CD14-positive monocyte (primary cell): ENCODE measurements around the gene RABGAP1. TPM values are rescaled to one million over a fixed set of nuclear protein-coding genes. Genes with fewer than 3 reads are reported as not detected.

Source experiments
- DNase-seq, 3 donors: peaks; one replicate each; pipeline ENCODE4 v3.0.0-alpha.2; 2011 to 2022
- H2AFZ ChIP-seq: 2 replicates; pipeline ENCODE4 v1.6.0; 2012; ENCODE audit warnings: mild to moderate bottlenecking, low read depth, low read length, inconsistent platforms; ENCODE audit not compliant: insufficient read depth, poor library complexity, severe bottlenecking
- H3K27ac ChIP-seq, 2 donors: 1 replicate in 1 of 2; 2 replicates in 1 of 2; pipeline ENCODE4 v1.5.1; 2012 to 2013; ENCODE audit warnings: low read length in 2 of 2, control low read depth in 1 of 2, inconsistent platforms in 1 of 2, low read depth in 1 of 2, mild to moderate bottlenecking in 1 of 2
- H3K27me3 ChIP-seq, 2 donors: one replicate each; pipeline versions ENCODE4 v1.6.0 to v1.6.1; 2011 to 2013; ENCODE audit warnings: low read length in 2 of 2; ENCODE audit not compliant: control insufficient read depth in 2 of 2, insufficient read depth in 2 of 2
- H3K36me3 ChIP-seq, 2 donors: replicated peaks in 1 of 2; 1 replicate in 1 of 2; 2 replicates in 1 of 2; pipeline versions ENCODE4 v1.5.1 to v1.6.1; 2012 to 2013; ENCODE audit warnings: low read length in 2 of 2, control low read depth in 1 of 2, inconsistent platforms in 1 of 2, mild to moderate bottlenecking in 1 of 2; ENCODE audit not compliant: insufficient read depth in 2 of 2, control insufficient read depth in 1 of 2
- H3K4me1 ChIP-seq, 2 donors: 1 replicate in 1 of 2; 2 replicates in 1 of 2; pipeline versions ENCODE4 v1.5.1 to v1.6.1; 2012 to 2013; ENCODE audit warnings: low read length in 2 of 2, control low read depth in 1 of 2, inconsistent platforms in 1 of 2, mild to moderate bottlenecking in 1 of 2, moderate library complexity in 1 of 2; ENCODE audit not compliant: insufficient read depth in 2 of 2, control insufficient read depth in 1 of 2
- H3K4me2 ChIP-seq: replicated peaks from 2 replicates; pipeline ENCODE3; 2012; ENCODE audit warnings: low read length, moderate library complexity, mild to moderate bottlenecking; ENCODE audit not compliant: poor library complexity, severe bottlenecking; ENCODE audit errors: extremely low read depth
- H3K4me3 ChIP-seq, 3 experiments: fragments of 200-600 bp in 1 of 3; sonication (generic) in 1 of 3; replicated peaks in 1 of 3; 1 replicate in 2 of 3; 2 replicates in 1 of 3; pipeline ENCODE4 v1.5.1; 2011 to 2013; ENCODE audit warnings: low read length in 3 of 3, mild to moderate bottlenecking in 3 of 3, control low read depth in 2 of 3, low read depth in 2 of 3, inconsistent platforms in 1 of 3, moderate library complexity in 1 of 3
- H3K79me2 ChIP-seq: 2 replicates; pipeline ENCODE4 v1.6.0; 2012; ENCODE audit warnings: mild to moderate bottlenecking, control low read depth, inconsistent platforms, low read length, moderate library complexity; ENCODE audit not compliant: insufficient read depth
- H3K9ac ChIP-seq: 2 replicates; pipeline ENCODE4 v1.6.0; 2017; ENCODE audit warnings: low read length, mild to moderate bottlenecking; ENCODE audit not compliant: insufficient read depth, poor library complexity, severe bottlenecking
- H3K9me3 ChIP-seq, 2 donors: replicated peaks in 1 of 2; 1 replicate in 1 of 2; 2 replicates in 1 of 2; pipeline versions ENCODE4 v1.5.1 to v1.6.1; 2012 to 2013; ENCODE audit warnings: low read length in 2 of 2, control low read depth in 1 of 2; ENCODE audit not compliant: control insufficient read depth in 1 of 2, insufficient read depth in 1 of 2
- H4K20me1 ChIP-seq: 2 replicates; pipeline ENCODE4 v1.6.0; 2012; ENCODE audit warnings: mild to moderate bottlenecking, low read length, control low read depth, moderate library complexity; ENCODE audit not compliant: insufficient read depth
- H3K27ac Mint-ChIP-seq, 7 donors: one replicate each; pipeline ENCODE4 v1.8.0; 2020; ENCODE audit warnings: mild to moderate bottlenecking in 7 of 7, mixed read lengths in 7 of 7, moderate library complexity in 6 of 7, inconsistent platforms in 2 of 7
- H3K27me3 Mint-ChIP-seq, 3 donors: one replicate each; pipeline ENCODE4 v1.8.0; 2021 to 2022; ENCODE audit warnings: low read depth in 3 of 3, mild to moderate bottlenecking in 3 of 3, mixed read lengths in 3 of 3, moderate library complexity in 3 of 3, inconsistent platforms in 1 of 3
- H3K36me3 Mint-ChIP-seq, 2 donors: one replicate each; pipeline ENCODE4 v1.8.0; 2020; ENCODE audit warnings: mixed read lengths in 2 of 2, inconsistent platforms in 1 of 2, mild to moderate bottlenecking in 1 of 2
- H3K4me1 Mint-ChIP-seq: one replicate; pipeline ENCODE4 v1.8.0; 2020; ENCODE audit warnings: mild to moderate bottlenecking, mixed read lengths
- H3K4me3 Mint-ChIP-seq, 2 donors: one replicate each; pipeline ENCODE4 v1.8.0; 2020; ENCODE audit warnings: mild to moderate bottlenecking in 2 of 2, mixed read lengths in 2 of 2, moderate library complexity in 1 of 2
- H3K9me3 Mint-ChIP-seq, 7 donors: one replicate each; pipeline ENCODE4 v1.8.0; 2020 to 2022; ENCODE audit warnings: mixed read lengths in 7 of 7, mild to moderate bottlenecking in 6 of 7, moderate library complexity in 6 of 7, inconsistent platforms in 2 of 7
- CTCF ChIP-seq: fragments of 200-600 bp; IDR thresholded peaks from one replicate; pipeline ENCODE4 v1.8.0; 2022; ENCODE audit warnings: antibody characterized with exemption, mild to moderate bottlenecking
- WGBS: methylation state at CpG from one replicate; pipeline ENCODE4 v1.1.5; 2013; ENCODE audit warnings: missing lambda C conversion rate; ENCODE audit not compliant: insufficient coverage; 5-methylcytosine and 5-hydroxymethylcytosine counted together
- intact Hi-C, 2 donors: fragments of 100-400 bp; cut with micrococcal nuclease; formaldehyde crosslinking; loops; one replicate each; pipeline versions ENCODE4 v1.15.0 to v1.15.1; 2023
- polyA plus RNA-seq, 3 donors: library from polyadenylated mRNA; depleted of rRNA in 1 of 3; unstranded in 2 of 3; stranded (reverse) in 1 of 3; fragments of 300-500 nt in 2 of 3; fragments of >200 nt in 1 of 3; fragmentation: Illumina TruSeq in 2 of 3; gene quantifications; 1 replicate in 2 of 3; 2 replicates in 1 of 3; pipeline ENCODE4 v1.2.3, GENCODE V29; 2012 to 2021

RABGAP1 gene
- polyA plus RNA-seq, 3 donors = 14.7 to 24.1 (median 19.3) TPM

- Mint-ChIP-seq H3K27ac (no peak overlapping the region), H3K36me3 (peaks cover 49 to 51% of the 10 kb centered on the region in 2 donors), H3K9me3 (peaks cover 0 to 3% (median 0%) of the 10 kb centered on the region in 7 donors), H3K4me1 (peaks cover 26% of the 10 kb centered on the region), H3K4me3 (no peak overlapping the region), H3K27me3 (peaks cover 6 to 12% (median 8%) of the 10 kb centered on the region in 3 donors)
- intact Hi-C loops = no loop called here
- Histone ChIP-seq H3K79me2 (no peaks in the 10 kb centered on the region), H4K20me1 (peaks cover 29% of the 10 kb centered on the region), H3K9me3 (no peaks in the 10 kb centered on the region), H3K27me3 (peaks cover 0 to 3% of the 10 kb centered on the region in 2 donors), H3K4me2 (no peak overlapping the region), H3K4me3 (no peak overlapping the region), H3K27ac (no peak overlapping the region), H2AFZ (no peak overlapping the region), H3K36me3 (peaks cover 4 to 52% of the 10 kb centered on the region in 2 donors), H3K4me1 (peaks cover 0 to 5% of the 10 kb centered on the region in 2 donors), H3K9ac (no peak overlapping the region)
- DNase-seq = no peak
- TF ChIP-seq CTCF = no peak
- 20% methylated on average over 1 of the region's 2 CpGs for whole genome bisulfite sequencing
Observed at GRCh38 chr9:123035791-123036190, 95.0 kb downstream of the RABGAP1 start.

GRCh38 chr9:123036893-123037545, 96.2 kb downstream of the RABGAP1 start:
- Histone ChIP-seq H3K79me2 (no peaks in the 10 kb centered on the region), H3K27ac (no peak overlapping the region), H3K36me3 (peaks cover 5 to 54% of the 10 kb centered on the region in 2 donors), H3K4me3 (no peak overlapping the region), H4K20me1 (peaks cover 29% of the 10 kb centered on the region), H3K9me3 (no peaks in the 10 kb centered on the region), H3K4me1 (peaks cover 0 to 5% of the 10 kb centered on the region in 2 donors), H2AFZ (no peak overlapping the region), H3K27me3 (peaks cover 0 to 3% of the 10 kb centered on the region in 2 donors), H3K4me2 (no peak overlapping the region), H3K9ac (no peak overlapping the region)
- H3K36me3 Mint-ChIP-seq = peaks cover 46 to 48% of the 10 kb centered on the region in 2 donors
- intact Hi-C loops = no loop called here
- peaks cover 6 to 12% (median 8%) of the 10 kb centered on the region in 3 donors for H3K27me3 Mint-ChIP-seq
- 56% methylated on average over 3 of the region's 3 CpGs for WGBS
- H3K27ac Mint-ChIP-seq = no peak overlapping the region
- H3K4me1 Mint-ChIP-seq = peaks cover 26% of the 10 kb centered on the region
- peaks cover 0 to 3% (median 0%) of the 10 kb centered on the region in 7 donors for H3K9me3 Mint-ChIP-seq
- no peak overlapping the region for H3K4me3 Mint-ChIP-seq
- no peak for DNase-seq
- no peak for TF ChIP-seq CTCF
